ENCODE measurements around the gene UEVLD. TPM values are rescaled to one million over a fixed set of nuclear protein-coding genes. Genes with fewer than 3 reads are reported as not detected.

The UEVLD gene
- total RNA-seq = 15.4 and 22.8 TPM in 2 replicates

DNA sequence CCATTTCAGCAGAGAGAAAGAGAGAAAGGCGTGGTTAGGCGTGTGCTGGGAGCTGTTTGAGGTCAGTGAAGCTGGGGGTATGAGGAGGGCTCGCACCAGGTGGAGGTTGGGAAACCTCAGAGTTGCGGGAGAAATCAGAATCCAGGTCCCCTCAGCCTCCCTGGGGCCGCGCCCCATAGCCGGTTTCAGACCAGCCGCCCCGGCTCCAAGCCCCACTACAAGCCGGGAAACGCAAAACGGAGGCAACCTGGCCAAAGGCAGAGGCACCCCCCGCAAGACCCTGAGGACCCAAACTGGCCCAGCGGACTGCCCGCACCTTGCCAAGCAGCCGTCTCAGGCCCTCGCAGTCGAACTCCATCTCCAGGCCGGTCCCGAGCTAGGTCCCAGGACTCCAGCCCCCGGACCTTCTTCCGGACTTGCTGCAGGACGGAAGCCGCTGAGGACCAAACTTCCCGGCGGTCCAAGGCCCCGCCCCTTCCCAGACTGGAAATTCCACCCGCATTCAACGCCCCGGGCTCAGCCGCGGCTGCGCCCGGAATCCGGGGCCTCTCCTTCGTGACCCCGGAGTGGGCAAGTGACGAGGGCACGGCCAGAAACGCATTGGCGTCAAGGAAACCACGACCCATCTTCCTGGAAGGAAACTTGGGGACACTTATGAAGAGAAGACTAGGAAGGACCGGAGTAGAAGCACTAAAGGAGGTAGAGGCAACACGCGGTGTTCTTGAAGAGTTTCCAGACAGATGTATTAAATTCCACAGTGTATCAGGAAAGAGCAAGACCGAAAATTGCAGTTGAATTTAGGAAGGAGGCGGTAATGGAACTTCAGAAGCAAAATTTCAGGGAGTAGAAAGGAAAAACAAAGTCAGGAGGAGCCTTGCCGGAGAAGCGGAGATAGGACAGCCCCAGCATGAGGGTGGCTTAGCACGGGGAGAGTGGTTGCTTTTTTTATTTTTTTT lies at the start of gene UEVLD:
Gene UEVLD (minus strand): TSS at position 438 of the 956 bp plus-strand sequence. CDS start 80 bp downstream, at position 358.

DNA sequence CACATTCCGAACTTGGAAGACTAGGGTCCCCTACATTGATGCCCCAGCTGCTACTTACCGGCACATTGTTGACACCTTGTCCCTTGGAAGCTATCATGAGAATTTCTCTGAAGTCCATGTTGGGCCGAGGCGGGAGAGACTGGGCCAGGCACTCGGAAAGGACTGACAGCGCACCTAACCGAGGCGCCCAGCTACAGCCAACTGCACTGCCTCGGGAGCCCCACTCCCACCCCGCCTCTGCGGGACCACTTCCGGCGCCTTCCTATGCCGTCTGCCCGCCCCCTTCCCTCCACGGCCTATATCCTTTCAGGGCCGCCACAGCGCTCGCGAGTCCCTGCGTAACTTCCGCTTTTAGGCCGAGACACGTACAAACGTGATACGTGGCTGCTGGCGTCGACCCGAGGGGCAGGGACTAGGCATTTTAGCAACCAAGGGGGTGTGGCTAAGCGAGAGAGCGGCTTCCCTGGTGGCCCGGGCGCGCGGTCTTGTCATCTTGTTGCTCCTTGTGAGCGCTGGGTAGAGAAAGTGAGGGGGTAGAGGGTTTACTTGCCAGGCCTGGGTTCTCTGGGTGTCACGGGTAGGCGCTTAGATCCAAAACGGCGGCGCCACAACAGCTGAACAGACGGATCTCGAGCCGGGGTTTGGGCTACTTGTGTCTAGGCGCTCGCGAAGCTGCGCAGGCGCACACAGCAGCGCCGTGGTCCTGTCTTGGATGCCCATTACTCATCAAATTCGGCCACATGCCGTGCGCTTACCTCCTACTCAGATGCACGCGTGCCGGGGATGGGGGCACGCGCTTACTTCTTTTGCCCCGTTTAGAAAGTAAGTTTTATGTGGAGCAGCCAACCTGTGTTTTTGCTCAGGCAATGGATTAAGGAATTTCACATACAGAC lies 45.9 kb upstream of the UEVLD start, which contains the start of gene SPTY2D1:
Gene SPTY2D1 (minus strand): TSS at position 203 of the 893 bp plus-strand sequence. CDS start 85 bp downstream, at position 118.

DNA sequence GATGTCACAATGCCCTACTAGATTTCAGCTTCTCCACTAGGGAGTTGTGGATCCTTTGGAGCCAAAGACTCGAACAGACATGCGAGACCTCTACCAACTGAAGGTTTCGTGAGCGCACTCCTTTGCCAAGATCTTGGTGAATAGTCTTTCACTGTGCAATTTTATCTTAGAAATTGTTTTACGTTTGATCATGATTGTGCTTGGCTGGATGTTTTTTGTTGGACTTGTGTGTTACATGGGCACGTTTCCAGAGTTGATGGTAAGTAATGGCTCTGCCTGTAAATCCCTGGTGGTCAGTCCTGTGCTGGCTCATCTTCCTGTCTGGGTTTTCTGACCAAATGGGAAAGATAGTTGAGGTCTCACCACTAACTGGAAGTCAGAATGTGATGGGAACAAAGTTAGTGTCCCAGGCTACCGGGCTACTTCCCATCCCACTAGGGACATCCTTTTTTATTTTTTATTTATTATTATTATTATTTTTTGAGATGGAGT lies 11.3 kb upstream of the UEVLD start, which contains the start of gene MISFA:
Gene MISFA (plus strand): TSS at position 51 of the 492 bp plus-strand sequence. CDS start 140 bp downstream, at position 191.

DNA sequence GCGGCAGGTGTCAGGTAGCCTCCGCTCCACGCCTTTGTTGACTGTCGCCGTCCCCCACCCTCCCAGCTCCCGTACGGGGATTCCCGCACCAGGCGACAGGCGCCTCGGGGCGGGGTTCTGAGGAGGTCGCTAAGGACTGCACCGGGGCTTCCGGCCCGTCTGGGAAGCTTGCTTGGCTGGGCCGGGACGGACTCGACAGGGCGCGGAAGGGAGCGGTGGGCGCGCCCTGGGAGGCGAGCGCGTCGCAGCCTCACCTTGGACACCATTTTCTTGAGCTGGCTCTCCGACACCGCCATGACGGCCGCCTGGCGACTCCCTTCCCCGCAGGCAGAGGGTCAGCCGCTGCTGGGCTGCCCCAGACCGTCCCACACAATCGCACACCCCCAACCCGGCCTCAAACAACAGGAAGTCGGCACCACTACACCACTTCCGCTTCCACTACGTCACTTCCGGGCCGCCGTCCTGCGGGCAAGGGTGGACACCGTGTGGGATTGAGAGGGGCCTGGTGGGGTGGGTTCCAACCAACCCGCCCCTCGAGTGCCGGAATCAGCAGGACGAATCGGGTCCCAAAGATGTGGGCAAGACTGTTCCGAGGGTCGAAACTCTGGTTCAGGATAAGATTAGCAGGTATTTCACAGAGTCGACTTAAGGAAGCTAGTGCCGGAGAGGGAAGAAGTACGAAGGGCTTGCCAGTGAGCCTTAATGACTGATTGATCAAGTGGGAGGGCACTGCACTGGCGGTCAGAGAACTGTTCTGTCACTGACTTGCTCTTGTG lies 61.8 kb downstream of the UEVLD start, which contains the start of gene TSG101:
Gene TSG101 (minus strand): TSS at position 422 of the 776 bp plus-strand sequence. CDS start 126 bp downstream, at position 296.

Other genes starting within 250 kb of the UEVLD start
- gene LDHA, start 194.2 kb downstream of the UEVLD start, total RNA-seq = 267 and 294 TPM in 2 replicates
- gene LDHC, start 176.4 kb downstream of the UEVLD start, total RNA-seq = not detected in 2 replicates
- not detected in 2 replicates for gene LDHAL6A, start 132.9 kb downstream of the UEVLD start, total RNA-seq
- gene TSG101, start 61.8 kb downstream of the UEVLD start, total RNA-seq = 32.4 and 51.9 TPM in 2 replicates
- under 0.01 and 0.82 TPM in 2 replicates for gene MISFA, start 11.1 kb upstream of the UEVLD start, total RNA-seq
- gene SPTY2D1, start 45.6 kb upstream of the UEVLD start, total RNA-seq = 7.4 and 15.0 TPM in 2 replicates
- gene TMEM86A, start 110.0 kb upstream of the UEVLD start, total RNA-seq = 0.97 and 4.2 TPM in 2 replicates
- 0.06 TPM in 1 of 2 replicates, not detected in the other for gene IGSF22, start 137.5 kb upstream of the UEVLD start, total RNA-seq
- not detected in 2 replicates for gene PTPN5, start 203.1 kb upstream of the UEVLD start, total RNA-seq

Data from bladder microvascular endothelial cell (primary cell).